22Rv1 (cell line): ENCODE results near the gene SLC2A13.

Experiments
- ZFX ChIP-seq: fragments of 450-650 bp; IDR thresholded peaks from 2 replicates; pipeline ENCODE4 v1.6.1; 2017; ENCODE audit warnings: antibody characterized with exemption, borderline replicate concordance
- TF ChIP-seq, protein P1 (sequence below): fragments of 450-650 bp; IDR thresholded peaks from 2 replicates; pipeline ENCODE4 v1.5.1; 2017; ENCODE audit warnings: mild to moderate bottlenecking

DNA sequence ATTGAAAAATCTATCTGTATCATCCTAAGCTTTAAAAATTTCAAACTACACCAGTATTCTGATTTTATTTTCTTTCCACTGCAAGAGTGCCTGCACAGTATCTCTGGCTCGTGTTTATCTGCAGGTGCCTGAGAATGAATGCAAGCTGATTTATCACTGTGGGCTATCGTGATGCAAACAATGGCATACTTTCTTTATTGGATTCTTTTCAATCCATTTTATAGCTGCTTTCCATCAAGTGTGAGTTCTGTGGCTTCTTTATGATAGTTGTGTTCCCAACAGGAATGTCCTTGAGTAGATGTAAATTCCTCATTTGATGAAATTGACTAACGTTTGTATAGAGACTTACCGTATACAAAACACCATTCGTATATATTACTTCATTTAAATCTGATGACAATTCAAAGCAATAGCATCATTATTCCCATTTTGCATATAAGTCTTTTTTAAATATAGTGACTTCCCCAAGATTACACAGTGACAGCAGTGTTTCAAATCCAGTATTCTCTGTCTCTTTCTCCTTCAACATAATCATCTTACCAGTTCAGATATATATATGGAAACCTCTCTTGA, 326.0 kb downstream of the SLC2A13 start:
- TF ChIP-seq, protein P1, sequence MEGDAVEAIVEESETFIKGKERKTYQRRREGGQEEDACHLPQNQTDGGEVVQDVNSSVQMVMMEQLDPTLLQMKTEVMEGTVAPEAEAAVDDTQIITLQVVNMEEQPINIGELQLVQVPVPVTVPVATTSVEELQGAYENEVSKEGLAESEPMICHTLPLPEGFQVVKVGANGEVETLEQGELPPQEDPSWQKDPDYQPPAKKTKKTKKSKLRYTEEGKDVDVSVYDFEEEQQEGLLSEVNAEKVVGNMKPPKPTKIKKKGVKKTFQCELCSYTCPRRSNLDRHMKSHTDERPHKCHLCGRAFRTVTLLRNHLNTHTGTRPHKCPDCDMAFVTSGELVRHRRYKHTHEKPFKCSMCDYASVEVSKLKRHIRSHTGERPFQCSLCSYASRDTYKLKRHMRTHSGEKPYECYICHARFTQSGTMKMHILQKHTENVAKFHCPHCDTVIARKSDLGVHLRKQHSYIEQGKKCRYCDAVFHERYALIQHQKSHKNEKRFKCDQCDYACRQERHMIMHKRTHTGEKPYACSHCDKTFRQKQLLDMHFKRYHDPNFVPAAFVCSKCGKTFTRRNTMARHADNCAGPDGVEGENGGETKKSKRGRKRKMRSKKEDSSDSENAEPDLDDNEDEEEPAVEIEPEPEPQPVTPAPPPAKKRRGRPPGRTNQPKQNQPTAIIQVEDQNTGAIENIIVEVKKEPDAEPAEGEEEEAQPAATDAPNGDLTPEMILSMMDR = no peak
- TF ChIP-seq ZFX = no peak
